Middle frontal gyrus (tissue), 1 donor: Measurements from ENCODE around the gene TBC1D17.

Experiments used
- DNase-seq: peaks from one replicate; pipeline ENCODE4 v3.0.0-alpha.2; 2015; ENCODE audit warnings: low spot score; ENCODE audit errors: extremely low spot score

Gene TBC1D17

GRCh38 chr19:49933643-49934042, 56.1 kb downstream of the TBC1D17 start:
- DNase-seq: no peak

- DNase-seq: no peak
Observed at GRCh38 chr19:49936549-49936948, 59.0 kb downstream of the TBC1D17 start.

DNA sequence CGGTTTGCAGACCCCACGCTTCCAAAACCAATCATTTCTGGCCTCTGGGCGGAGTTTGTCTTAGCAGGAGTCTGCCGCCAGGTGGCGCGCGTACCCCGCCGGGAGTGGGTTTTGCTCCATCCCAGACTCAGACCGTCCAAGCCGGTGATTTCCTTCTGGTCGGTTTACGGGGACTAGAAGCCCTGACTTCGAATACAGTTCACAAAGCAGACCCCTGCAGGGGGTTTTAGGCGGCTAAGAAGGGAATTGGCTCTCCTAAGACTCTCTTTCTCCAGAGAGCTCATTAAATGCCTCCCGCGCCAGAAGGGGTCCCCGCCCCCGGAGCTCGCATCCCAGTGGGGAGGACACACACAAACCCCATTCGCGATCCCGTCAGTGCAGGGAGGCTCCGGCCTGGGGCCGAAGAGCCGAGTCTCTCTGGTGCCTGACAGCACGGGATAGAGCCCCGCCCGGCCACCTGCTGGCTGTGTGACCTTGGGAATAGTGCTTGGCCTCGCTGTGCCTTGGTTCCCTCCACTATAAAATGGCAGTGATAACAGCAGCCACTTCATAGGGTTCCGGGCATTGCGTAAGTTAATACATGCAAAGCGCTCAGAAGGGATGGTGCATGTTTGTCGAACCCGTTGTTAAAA, 60.4 kb downstream of the TBC1D17 start:
- peak; percentile 49 for DNase-seq
